ENCODE measurements around the gene PITX3. TPM values are rescaled to one million over a fixed set of nuclear protein-coding genes. Genes with fewer than 3 reads are reported as not detected.
A peak's percentile ranks its signal among the peaks of the same experiment; 100 is the strongest.

The PITX3 gene
- total RNA-seq: under 1 TPM in 1 of 2 experiments, not detected in 1; 0.31 TPM

- Mint-ChIP-seq H3K36me3 (peaks cover 3% of the 10 kb centered on the region), H3K27me3 (peaks cover 40% of the 10 kb centered on the region), H3K4me1 (peaks cover 20% of the 10 kb centered on the region), H3K9me3 (no peaks in the 10 kb centered on the region), H3K27ac (peak within 1 kb of the TSS; percentile 1), H3K4me3 (peak within 1 kb of the TSS; percentile 79)
- DNase-seq: peak; percentile 94
Observed at GRCh38 chr10:102241444-102242117, at the start of gene PITX3. PITX3 (minus strand) TSS chr10:102241512; CDS start chr10:102232080, 9,432 bp downstream.

- DNase-seq: no peak
- Mint-ChIP-seq H3K9me3 (no peaks in the 10 kb centered on the region), H3K27ac (no peak overlapping the region), H3K36me3 (peaks cover 6% of the 10 kb centered on the region), H3K27me3 (no peaks in the 10 kb centered on the region), H3K4me1 (peaks cover 24% of the 10 kb centered on the region), H3K4me3 (no peak overlapping the region)
Observed at GRCh38 chr10:102289840-102290239, 48.5 kb upstream of the PITX3 start.

GRCh38 chr10:102289356-102289755 lies 48.0 kb upstream of the PITX3 start:
- Mint-ChIP-seq H3K27ac (no peak overlapping the region), H3K4me1 (peaks cover 27% of the 10 kb centered on the region), H3K9me3 (no peaks in the 10 kb centered on the region), H3K4me3 (no peak overlapping the region), H3K27me3 (no peaks in the 10 kb centered on the region), H3K36me3 (peaks cover 6% of the 10 kb centered on the region)
- DNase-seq: no peak

GRCh38 chr10:102287991-102288390 lies 46.7 kb upstream of the PITX3 start:
- peaks cover 7% of the 10 kb centered on the region for H3K36me3 Mint-ChIP-seq
- H3K4me1 Mint-ChIP-seq: peaks cover 41% of the 10 kb centered on the region
- no peak overlapping the region for H3K4me3 Mint-ChIP-seq
- no peaks in the 10 kb centered on the region for H3K9me3 Mint-ChIP-seq
- H3K27ac Mint-ChIP-seq: peak overlapping the region; percentile 26
- no peak for DNase-seq
- no peaks in the 10 kb centered on the region for H3K27me3 Mint-ChIP-seq

- no peaks in the 10 kb centered on the region for H3K9me3 Mint-ChIP-seq
- H3K36me3 Mint-ChIP-seq: peaks cover 7% of the 10 kb centered on the region
- no peak overlapping the region for H3K4me3 Mint-ChIP-seq
- peaks cover 46% of the 10 kb centered on the region for H3K4me1 Mint-ChIP-seq
- peak overlapping the region; percentile 26 for H3K27ac Mint-ChIP-seq
- H3K27me3 Mint-ChIP-seq: no peaks in the 10 kb centered on the region
- no peak for DNase-seq
Observed at GRCh38 chr10:102287538-102287937, 46.2 kb upstream of the PITX3 start.

- Mint-ChIP-seq H3K27ac (no peak overlapping the region), H3K27me3 (no peaks in the 10 kb centered on the region), H3K4me3 (no peak overlapping the region), H3K36me3 (peaks cover 7% of the 10 kb centered on the region), H3K9me3 (no peaks in the 10 kb centered on the region), H3K4me1 (peaks cover 52% of the 10 kb centered on the region)
- DNase-seq: no peak
Observed at GRCh38 chr10:102286216-102286615, 44.9 kb upstream of the PITX3 start.

GRCh38 chr10:102285133-102285532 lies 43.8 kb upstream of the PITX3 start:
- Mint-ChIP-seq H3K27ac (no peak overlapping the region), H3K9me3 (no peaks in the 10 kb centered on the region), H3K36me3 (peaks cover 7% of the 10 kb centered on the region), H3K4me1 (peaks cover 61% of the 10 kb centered on the region), H3K27me3 (no peaks in the 10 kb centered on the region), H3K4me3 (no peak overlapping the region)
- DNase-seq: no peak

DNA sequence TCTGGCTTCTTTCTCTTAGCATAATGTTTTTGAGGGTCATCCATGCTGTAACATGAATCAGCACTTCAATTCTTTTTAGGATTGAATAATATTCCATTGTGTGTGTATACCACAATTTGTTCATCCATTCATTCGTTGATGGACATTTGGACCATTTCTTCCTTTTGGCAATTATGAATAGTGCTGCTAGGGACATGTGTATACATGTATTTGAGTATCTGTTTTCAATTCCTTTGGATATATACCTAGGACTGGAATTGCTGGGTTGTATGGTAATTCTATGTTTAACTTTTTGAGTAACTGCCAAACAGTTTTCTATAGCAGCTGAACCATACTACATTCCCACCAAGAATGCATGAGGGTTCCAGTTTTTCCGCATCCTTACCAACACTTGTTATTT lies 43.2 kb upstream of the PITX3 start:
- Mint-ChIP-seq H3K27me3 (no peaks in the 10 kb centered on the region), H3K27ac (peak overlapping the region; percentile 25), H3K36me3 (peaks cover 7% of the 10 kb centered on the region), H3K4me1 (peaks cover 66% of the 10 kb centered on the region), H3K4me3 (no peak overlapping the region), H3K9me3 (no peaks in the 10 kb centered on the region)
- no peak for DNase-seq

- no peak overlapping the region for H3K4me3 Mint-ChIP-seq
- H3K9me3 Mint-ChIP-seq: no peaks in the 10 kb centered on the region
- peaks cover 7% of the 10 kb centered on the region for H3K36me3 Mint-ChIP-seq
- H3K27me3 Mint-ChIP-seq: no peaks in the 10 kb centered on the region
- H3K4me1 Mint-ChIP-seq: peaks cover 66% of the 10 kb centered on the region
- no peak for DNase-seq
- H3K27ac Mint-ChIP-seq: peak overlapping the region; percentile 27
Observed at GRCh38 chr10:102283890-102284289, 42.6 kb upstream of the PITX3 start.

DNA sequence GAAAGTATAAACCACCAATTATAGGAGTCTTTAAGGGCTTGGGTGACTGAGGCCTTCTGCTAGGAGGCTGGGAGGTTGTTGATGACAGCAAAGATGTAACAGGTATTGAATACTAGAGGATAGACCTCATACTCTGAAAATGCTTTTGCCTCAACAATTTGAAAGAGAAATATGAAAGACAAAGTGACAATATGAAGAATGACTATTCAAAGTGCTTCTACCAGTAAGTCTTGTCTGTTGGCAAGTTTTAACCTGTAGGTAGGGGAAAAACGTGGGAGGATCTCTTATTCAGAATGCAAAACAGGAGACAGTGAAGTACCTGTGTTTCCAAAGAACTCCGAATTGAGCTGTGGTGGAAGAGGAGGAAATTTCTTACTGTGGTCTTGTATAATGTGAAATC lies 42.2 kb upstream of the PITX3 start:
- Mint-ChIP-seq H3K27ac (peak overlapping the region; percentile 27), H3K4me3 (no peak overlapping the region)

DNA sequence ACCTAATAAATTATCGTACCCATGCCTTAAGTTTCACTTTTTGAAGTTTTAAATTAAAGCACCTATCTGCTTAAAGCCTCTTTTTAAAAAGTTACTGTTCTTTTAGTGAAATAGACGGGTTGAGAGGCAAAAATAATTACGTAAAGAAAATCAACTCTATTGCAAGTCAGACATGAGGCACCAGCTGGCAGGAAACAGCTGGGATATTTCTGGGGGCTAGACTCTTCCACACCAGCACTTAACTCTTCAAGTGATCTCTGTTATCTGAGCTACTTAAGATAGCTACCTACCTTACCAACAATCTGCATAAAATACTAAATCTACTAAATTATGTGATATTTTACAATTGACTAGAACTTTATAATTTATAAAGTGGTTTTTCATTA lies 39.8 kb upstream of the PITX3 start:
- no peak overlapping the region for H3K4me3 Mint-ChIP-seq

More for the DNA sequence above, 42.2 kb upstream of the PITX3 start:
- Mint-ChIP-seq H3K9me3 (no peaks in the 10 kb centered on the region), H3K27me3 (no peaks in the 10 kb centered on the region), H3K36me3 (peaks cover 7% of the 10 kb centered on the region), H3K4me1 (peaks cover 68% of the 10 kb centered on the region)
- no peak for DNase-seq

GRCh38 chr10:102280397-102281101 lies 39.2 kb upstream of the PITX3 start:
- Mint-ChIP-seq H3K4me1 (peaks cover 53% of the 10 kb centered on the region), H3K4me3 (peak overlapping the region; percentile 50), H3K27ac (no peak overlapping the region), H3K27me3 (no peaks in the 10 kb centered on the region), H3K36me3 (peaks cover 7% of the 10 kb centered on the region), H3K9me3 (no peaks in the 10 kb centered on the region)
- no peak for DNase-seq

More for the DNA sequence above, 39.8 kb upstream of the PITX3 start:
- Mint-ChIP-seq H3K27ac (no peak overlapping the region), H3K36me3 (peaks cover 7% of the 10 kb centered on the region), H3K9me3 (no peaks in the 10 kb centered on the region), H3K4me1 (peaks cover 53% of the 10 kb centered on the region), H3K27me3 (no peaks in the 10 kb centered on the region)
- DNase-seq: no peak

GRCh38 chr10:102279104-102279503 lies 37.8 kb upstream of the PITX3 start:
- Mint-ChIP-seq H3K27me3 (no peaks in the 10 kb centered on the region), H3K4me3 (no peak overlapping the region), H3K36me3 (peaks cover 6% of the 10 kb centered on the region), H3K4me1 (peaks cover 40% of the 10 kb centered on the region), H3K27ac (no peak overlapping the region), H3K9me3 (no peaks in the 10 kb centered on the region)
- no peak for DNase-seq

GRCh38 chr10:102275343-102275742 lies 34.0 kb upstream of the PITX3 start:
- Mint-ChIP-seq H3K4me1 (peaks cover 23% of the 10 kb centered on the region), H3K4me3 (no peak overlapping the region), H3K9me3 (no peaks in the 10 kb centered on the region), H3K36me3 (peaks cover 7% of the 10 kb centered on the region), H3K27ac (no peak overlapping the region), H3K27me3 (no peaks in the 10 kb centered on the region)
- no peak for DNase-seq

DNA sequence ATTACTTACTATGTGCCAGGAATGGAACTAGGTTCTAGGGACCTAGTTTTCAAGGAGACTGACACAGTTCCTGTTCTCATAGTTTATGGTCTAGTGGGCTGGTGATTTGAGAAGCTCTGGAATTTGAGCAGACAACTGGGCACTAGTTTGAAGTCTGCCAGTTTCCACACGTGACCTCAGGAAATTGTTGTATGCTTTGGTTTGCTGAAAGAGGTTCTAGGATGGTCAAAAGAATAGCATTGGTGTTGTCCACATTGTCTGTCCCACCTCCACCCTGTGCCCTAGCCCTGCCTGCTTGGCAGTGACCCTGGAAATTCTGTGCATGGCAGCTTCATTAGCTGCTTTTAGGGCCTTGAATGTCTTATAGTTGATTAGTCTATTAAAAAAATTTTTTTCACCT lies 32.8 kb upstream of the PITX3 start:
- no peaks in the 10 kb centered on the region for H3K9me3 Mint-ChIP-seq
- peaks cover 11% of the 10 kb centered on the region for H3K36me3 Mint-ChIP-seq
- H3K4me3 Mint-ChIP-seq: no peak overlapping the region
- peaks cover 20% of the 10 kb centered on the region for H3K4me1 Mint-ChIP-seq
- no peaks in the 10 kb centered on the region for H3K27me3 Mint-ChIP-seq
- DNase-seq: no peak
- H3K27ac Mint-ChIP-seq: no peak overlapping the region

- H3K27ac Mint-ChIP-seq: no peak overlapping the region
- DNase-seq: no peak
- no peaks in the 10 kb centered on the region for H3K9me3 Mint-ChIP-seq
- H3K27me3 Mint-ChIP-seq: no peaks in the 10 kb centered on the region
- no peak overlapping the region for H3K4me3 Mint-ChIP-seq
- H3K4me1 Mint-ChIP-seq: peaks cover 44% of the 10 kb centered on the region
- H3K36me3 Mint-ChIP-seq: peaks cover 13% of the 10 kb centered on the region
Observed at GRCh38 chr10:102269017-102269416, 27.7 kb upstream of the PITX3 start.
